K562 (cell line): ENCODE data around the gene MUC3A. TPM values are rescaled to one million over a fixed set of nuclear protein-coding genes. Genes with fewer than 3 reads are reported as not detected.

Source experiments
- ATAC-seq: fragments of 200-7000 bp; cut with Tn5 transposase; 3 replicates; pipeline ENCODE4 v1.9.1; 2020; ENCODE audit warnings: moderate library complexity
- BruUV-seq: library from RNA; stranded (reverse); fragments of 400-500 nt; replicated peaks from 2 replicates; lab custom pipeline; 2021; lab: Mats Ljungman, UMichigan
- CTCF ChIA-PET: fragments of 300-600 bp; formaldehyde crosslinking; extraction: SDS; loops from one replicate; lab custom pipeline; 2021; ENCODE audit warnings: low intra/inter-chr PET ratio; lab: Yijun Ruan, JAX
- POLR2A ChIA-PET: fragments of 300-600, 350-650 bp; sonication (Branson Sonifier 250); formaldehyde crosslinking; extraction: SDS; loops from one replicate; lab custom pipeline; 2021; ENCODE audit warnings: antibody characterized with exemption, inconsistent platforms; lab: Yijun Ruan, JAX
- DNase-seq, 4 experiments: peaks; one replicate each; pipeline versions ENCODE4 v3.0.0 to v3.0.0-alpha.2; 2011 to 2018; ENCODE audit warnings: low spot score in 3 of 4, mixed read lengths in 3 of 4; ENCODE audit errors: extremely low read depth in 1 of 4
- FAIRE-seq: peaks from 2 replicates; lab custom pipeline; 2011; peaks lifted over from hg19 to GRCh38; lab: Jason Lieb, UNC
- H2AFZ ChIP-seq: 2 replicates; pipeline ENCODE4 v1.6.0; 2011; ENCODE audit warnings: low read depth, low read length, control low read depth, inconsistent platforms
- H3K27ac ChIP-seq: fragments of 200-600 bp; 3 replicates; pipeline ENCODE4 v1.8.0; 2011; ENCODE audit warnings: low read depth, mild to moderate bottlenecking, control low read depth, inconsistent platforms, low read length, moderate library complexity, mixed read lengths; ENCODE audit errors: extremely low read depth
- H3K27me3 ChIP-seq, 2 experiments: fragments of 300-600 bp in 1 of 2; 2 replicates in 1 of 2; 3 replicates in 1 of 2; pipeline versions ENCODE4 v1.6.0 to v1.8.0; 2011; ENCODE audit warnings: inconsistent platforms in 2 of 2, low read length in 2 of 2, mild to moderate bottlenecking in 1 of 2, mixed read lengths in 1 of 2, moderate library complexity in 1 of 2; ENCODE audit not compliant: control insufficient read depth in 2 of 2, insufficient read depth in 2 of 2
- H3K36me3 ChIP-seq: fragments of 300-600 bp; 3 replicates; pipeline ENCODE4 v1.8.0; 2011; ENCODE audit warnings: mild to moderate bottlenecking, low read length, inconsistent platforms; ENCODE audit not compliant: control insufficient read depth, insufficient read depth
- H3K4me1 ChIP-seq, 2 experiments: fragments of 200-600 bp in 1 of 2; replicated peaks in 1 of 2; 2 replicates in 1 of 2; 3 replicates in 1 of 2; pipeline versions ENCODE4 v1.5.1 to v1.8.0; 2011; ENCODE audit warnings: inconsistent platforms in 2 of 2, low read length in 2 of 2, mild to moderate bottlenecking in 1 of 2, mixed read lengths in 1 of 2, moderate library complexity in 1 of 2; ENCODE audit not compliant: control insufficient read depth in 2 of 2, insufficient read depth in 2 of 2
- H3K4me2 ChIP-seq: 2 replicates; pipeline ENCODE4 v1.6.1; 2011; ENCODE audit warnings: low read length, control low read depth, inconsistent platforms, mixed read lengths; ENCODE audit not compliant: insufficient read depth
- H3K4me3 ChIP-seq: fragments of 200-600 bp; sonication (generic), shearing (Covaris generic); 2 replicates; pipeline ENCODE4 v1.5.1; 2016; ENCODE audit warnings: control low read depth, inconsistent platforms
- H3K79me2 ChIP-seq: fragments of 200-600 bp; 3 replicates; pipeline ENCODE4 v1.8.0; 2011; ENCODE audit warnings: low read length, inconsistent platforms; ENCODE audit not compliant: control insufficient read depth, insufficient read depth
- H3K9ac ChIP-seq, 2 experiments: 2 replicates each; pipeline versions ENCODE4 v1.6.0 to v1.6.1; 2011; ENCODE audit warnings: low read depth in 2 of 2, low read length in 2 of 2, control low read depth in 1 of 2, inconsistent platforms in 1 of 2, mild to moderate bottlenecking in 1 of 2, mixed read lengths in 1 of 2; ENCODE audit not compliant: insufficient read depth in 1 of 2
- H3K9me1 ChIP-seq: one replicate; pipeline ENCODE4 v1.6.0; 2011; ENCODE audit warnings: inconsistent platforms, mild to moderate bottlenecking, low read length, moderate library complexity; ENCODE audit not compliant: control insufficient read depth, insufficient read depth
- H3K9me3 ChIP-seq: replicated peaks from 2 replicates; pipeline ENCODE4 v1.5.1; 2011; ENCODE audit warnings: low read depth, low read length, inconsistent platforms; ENCODE audit not compliant: control insufficient read depth, insufficient read depth
- H4K20me1 ChIP-seq: replicated peaks from 2 replicates; pipeline ENCODE4 v1.6.1; 2011; ENCODE audit warnings: low read length, inconsistent platforms, mixed read lengths; ENCODE audit not compliant: control insufficient read depth, insufficient read depth
- CEBPB ChIP-seq: fragments of 450-650 bp; IDR thresholded peaks from 2 replicates; pipeline ENCODE4 v1.6.1; 2016; ENCODE audit warnings: missing genetic modification characterization, missing compliant biosample characterization
- CEBPG ChIP-seq, 3 experiments: fragments of 200-800 bp in 1 of 3; sonication (Bioruptor generic) in 1 of 3; sonication (generic) in 1 of 3; formaldehyde crosslinking in 1 of 3; IDR thresholded peaks in 2 of 3; conservative IDR thresholded peaks in 1 of 3; 2 replicates each; pipeline versions ENCODE4 v1.6.1 to v1.8.0; 2016 to 2022; ENCODE audit warnings: missing compliant biosample characterization in 2 of 3, missing genetic modification characterization in 2 of 3, mild to moderate bottlenecking in 1 of 3, missing genetic modification reagents in 1 of 3
- MEIS2 ChIP-seq: fragments of 450-650 bp; IDR thresholded peaks from 2 replicates; pipeline ENCODE4 v1.6.1; 2014; ENCODE audit warnings: mild to moderate bottlenecking; ENCODE audit not compliant: partially characterized antibody
- NR2C1 ChIP-seq, 2 experiments: fragments of 450-650 bp; IDR thresholded peaks; 2 replicates each; pipeline ENCODE4 v1.6.1; 2017; ENCODE audit warnings: mild to moderate bottlenecking in 2 of 2, antibody characterized with exemption in 1 of 2, inconsistent platforms in 1 of 2, missing compliant biosample characterization in 1 of 2, missing genetic modification characterization in 1 of 2
- PBX2 ChIP-seq, 2 experiments: IDR thresholded peaks in 1 of 2; conservative IDR thresholded peaks in 1 of 2; 2 replicates each; pipeline ENCODE4 v1.6.1; 2016; ENCODE audit warnings: low read depth in 2 of 2, mild to moderate bottlenecking in 1 of 2, missing compliant biosample characterization in 1 of 2, missing genetic modification characterization in 1 of 2, moderate library complexity in 1 of 2
- WGBS: fragments of 100-300 bp; shearing (Covaris generic); methylation state at CpG from one replicate; pipeline ENCODE4 v1.1.6; 2016; ENCODE audit warnings: low coverage, mixed read lengths; ENCODE audit not compliant: insufficient coverage; ENCODE audit errors: missing lambda C conversion rate; 5-methylcytosine and 5-hydroxymethylcytosine counted together
- in situ Hi-C: fragments of 300-500 bp; cut with MboI; formaldehyde crosslinking; loops from 4 replicates; pipeline ENCODE4 v1.15.0; 2018; ENCODE audit warnings: inconsistent platforms, mixed read lengths
- intact Hi-C: fragments of 100-400 bp; cut with micrococcal nuclease; formaldehyde crosslinking; loops from 2 replicates; pipeline ENCODE4 v1.14.2; 2022
- polyA plus RNA-seq, 8 experiments: library from polyadenylated mRNA; depleted of rRNA in 4 of 8; stranded (reverse) in 5 of 8; unstranded in 3 of 8; fragments of >200 nt; fragmentation: Nextera tagmentation in 2 of 8; fragmentation: Illumina TruSeq in 1 of 8; extraction: Ambion mirVana in 2 of 8; extraction: Trizol in 1 of 8; gene quantifications; 2 replicates each; pipeline versions ENCODE4 v1.2.1 to v1.2.3, GENCODE V29; 2011 to 2014; ENCODE audit warnings: inconsistent platforms in 1 of 8, missing spikeins in 1 of 8
- total RNA-seq, 7 experiments: library from RNA; depleted of rRNA in 6 of 7; stranded (reverse); fragments of >200 nt in 6 of 7; fragmentation: Illumina TruSeq in 2 of 7; extraction: Trizol in 2 of 7; gene quantifications; 2 replicates each; pipeline versions ENCODE4 v1.2.1 to v1.2.3, GENCODE V29; 2011 to 2021; ENCODE audit warnings: low replicate concordance in 1 of 7

The MUC3A gene
- total and polyA plus RNA-seq, 9 of the 15 experiments (the other 6 are each of a cell fraction or from before 2014, with no cell fraction given): 0.06 to 2.2 (median 0.20) TPM; not detected in 1

DNA sequence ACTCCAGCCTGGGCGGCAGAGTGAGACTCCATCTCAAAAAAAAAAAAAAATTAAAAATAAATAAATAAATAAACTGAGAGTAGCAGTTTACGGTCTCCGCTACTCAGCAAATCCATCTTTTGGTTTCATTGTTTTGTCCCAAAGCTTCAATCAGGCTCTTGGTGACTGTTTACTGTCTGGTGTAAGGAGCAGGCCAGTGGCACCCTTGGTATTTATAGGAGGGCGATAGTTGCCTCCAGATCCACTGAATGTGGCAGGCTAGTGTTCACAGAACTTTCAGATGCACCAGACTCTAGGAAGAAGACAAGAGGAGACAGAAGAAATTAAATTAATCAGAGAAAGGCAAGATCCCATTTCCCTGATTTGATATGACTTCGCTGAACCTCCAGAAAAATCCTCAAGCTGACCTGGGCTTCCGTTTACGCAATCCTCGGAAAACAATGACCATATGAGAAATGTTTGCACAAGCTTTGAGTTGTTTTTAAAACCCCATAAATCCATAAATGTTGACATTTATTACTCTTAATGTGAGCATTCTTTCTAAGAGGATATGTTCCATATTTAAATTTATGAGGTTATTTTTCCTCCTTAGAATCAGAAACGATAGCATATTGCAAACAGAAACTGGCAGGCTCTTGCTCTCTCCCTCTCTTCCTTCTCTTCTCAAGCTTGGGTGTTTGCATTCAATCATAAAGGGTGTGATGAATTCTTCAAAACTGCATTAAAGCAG, 7.1 kb upstream of the MUC3A start:
- ChIA-PET POLR2A (interaction anchor here (0.6 to 0.9 kb wide), 2 partner anchors 44 to 312 kb away, joined by 3 read pairs; no protein-coding TSS in a partner anchor), CTCF (interaction anchor here (0.6 kb wide), 2 partner anchors 237 to 602 kb away, joined by 3 to 5 read pairs; no protein-coding TSS in a partner anchor)
- intact Hi-C loops: no loop called here
- no peak for TF ChIP-seq PBX2 (CRISPR knock-in tag; IDR thresholded peaks at IDR 0.05; ENCODE audit: low read depth)
- TF ChIP-seq PBX2 (tag; conservative IDR thresholded peaks at IDR 0.05; ENCODE audit: low read depth): peak; percentile 73
- no peak for TF ChIP-seq CEBPG (CRISPR knock-in tag; IDR thresholded peaks at IDR 0.05)
- peak; percentile 79 to 85 for TF ChIP-seq CEBPG (tag; conservative IDR thresholded peaks at IDR 0.05 in 1 of 2, IDR thresholded peaks at IDR 0.05 in 1 of 2)
- TF ChIP-seq NR2C1 (IDR thresholded peaks at IDR 0.05): no peak
- TF ChIP-seq NR2C1 (tag; IDR thresholded peaks at IDR 0.05): no peak
- peak; percentile 75 for TF ChIP-seq MEIS2
- peak; percentile 87 for TF ChIP-seq CEBPB (tag)
- Histone ChIP-seq H3K27ac (no peak overlapping the region), H3K9me3 (peaks cover 2% of the 10 kb centered on the region; the same call in 1 of the 2 replicates), H3K4me1 (0 out of 5 replicates have a peak, but pooled peaks cover 0 to 4% of the 10 kb centered on the region in 2 experiments), H3K79me2 (no peaks in the 10 kb centered on the region), H2AFZ (peak overlapping the region; percentile 10; the same call in 1 of the 2 replicates), H3K27me3 (peaks cover 5 to 16% of the 10 kb centered on the region in 2 experiments), H3K4me3 (no peak overlapping the region), H3K4me2 (no peak overlapping the region), H3K9ac (no peak overlapping the region), H4K20me1 (no peaks in the 10 kb centered on the region), H3K9me1 (no peaks in the 10 kb centered on the region), H3K36me3 (no peaks in the 10 kb centered on the region)
- no TSS peak for BruUV-seq
- ATAC-seq (no peak), DNase-seq (no peak), FAIRE-seq (no peak)
- in situ Hi-C loops: no loop called here
- WGBS: 29% methylated on average over 9 of the region's 9 CpGs
